Mucosa of stomach (tissue), 1 donor: ENCODE measurements around the gene ZNF12.
"Not testable (repeated sequence)": the region's sequence is repeated elsewhere in the genome, so short reads cannot be mapped to it uniquely, and the experiment has no call there.

Source experiments
- H3K27me3 ChIP-seq: one replicate; pipeline ENCODE4 v1.7.0; 2013; ENCODE audit warnings: mild to moderate bottlenecking, low read length; ENCODE audit not compliant: control insufficient read depth, insufficient read depth
- H3K36me3 ChIP-seq: one replicate; pipeline ENCODE4 v1.7.0; 2013; ENCODE audit warnings: low read length; ENCODE audit not compliant: control insufficient read depth, insufficient read depth
- H3K4me1 ChIP-seq: one replicate; pipeline ENCODE4 v1.7.0; 2013; ENCODE audit warnings: mild to moderate bottlenecking, low read length; ENCODE audit not compliant: control insufficient read depth, insufficient read depth
- H3K4me3 ChIP-seq: one replicate; pipeline ENCODE4 v1.7.0; 2013; ENCODE audit warnings: low read length
- H3K9ac ChIP-seq: one replicate; pipeline ENCODE4 v1.7.0; 2013; ENCODE audit warnings: mild to moderate bottlenecking, low read length, moderate library complexity
- H3K9me3 ChIP-seq: one replicate; pipeline ENCODE4 v1.7.0; 2013; ENCODE audit warnings: mild to moderate bottlenecking, low read length, moderate library complexity; ENCODE audit not compliant: control insufficient read depth
- donor health status: Pancreatic carcinoma.

ZNF12 gene

GRCh38 chr7:6706666-6707407 is at the start of gene ZNF12:
TSS of gene ZNF12 (minus strand) at chr7:6706947. CDS start at chr7:6705173, 1,774 bp downstream.
- H3K4me1 ChIP-seq = peaks cover 14% of the 10 kb centered on the region

GRCh38 chr7:6753964-6754363 is 47.2 kb upstream of the ZNF12 start, which contains the start of gene RSPH10B2:
TSS of gene RSPH10B2 (plus strand) at chr7:6754103. CDS start at chr7:6757678, 3,575 bp downstream.
- not testable (repeated sequence) for H3K9ac ChIP-seq, H3K4me1 ChIP-seq, H3K4me3 ChIP-seq, H3K9me3 ChIP-seq, H3K36me3 ChIP-seq, H3K27me3 ChIP-seq

More at GRCh38 chr7:6706666-6707407, at the start of gene ZNF12:
- Histone ChIP-seq H3K4me3 (peak within 1 kb of the TSS; percentile 90), H3K9me3 (no peaks in the 10 kb centered on the region), H3K36me3 (peaks cover 9% of the 10 kb centered on the region), H3K27me3 (peaks cover 10% of the 10 kb centered on the region), H3K9ac (peak within 1 kb of the TSS; percentile 89)

GRCh38 chr7:6750173-6750572 is 43.4 kb upstream of the ZNF12 start:
- H3K9ac ChIP-seq, H3K4me1 ChIP-seq, H3K4me3 ChIP-seq, H3K36me3 ChIP-seq, H3K9me3 ChIP-seq, H3K27me3 ChIP-seq: not testable (repeated sequence)

GRCh38 chr7:6749335-6749734 is 42.6 kb upstream of the ZNF12 start:
- not testable (repeated sequence) for H3K27me3 ChIP-seq, H3K9me3 ChIP-seq, H3K36me3 ChIP-seq, H3K4me3 ChIP-seq, H3K4me1 ChIP-seq, H3K9ac ChIP-seq

GRCh38 chr7:6744410-6745100 is 37.8 kb upstream of the ZNF12 start:
- H3K9ac ChIP-seq, H3K9me3 ChIP-seq, H3K27me3 ChIP-seq, H3K36me3 ChIP-seq, H3K4me1 ChIP-seq, H3K4me3 ChIP-seq: not testable (repeated sequence)

- not testable (repeated sequence) for H3K36me3 ChIP-seq, H3K9me3 ChIP-seq, H3K9ac ChIP-seq, H3K4me3 ChIP-seq, H3K27me3 ChIP-seq, H3K4me1 ChIP-seq
Measured at GRCh38 chr7:6738415-6738814, 31.7 kb upstream of the ZNF12 start.

- H3K9me3 ChIP-seq = no peaks in the 10 kb centered on the region
- no peaks in the 10 kb centered on the region for H3K36me3 ChIP-seq
- H3K4me3 ChIP-seq = peak overlapping the region; percentile 78
- no peaks in the 10 kb centered on the region for H3K4me1 ChIP-seq
- H3K27me3 ChIP-seq = peaks cover 2% of the 10 kb centered on the region
- H3K9ac ChIP-seq = peak overlapping the region; percentile 87
Measured at GRCh38 chr7:6730343-6730633, 23.5 kb upstream of the ZNF12 start.

GRCh38 chr7:6729492-6730342 is 23.0 kb upstream of the ZNF12 start:
- Histone ChIP-seq H3K9ac (peak overlapping the region; percentile 87), H3K27me3 (peaks cover 2% of the 10 kb centered on the region), H3K4me3 (peak overlapping the region; percentile 78), H3K36me3 (no peaks in the 10 kb centered on the region), H3K4me1 (no peaks in the 10 kb centered on the region), H3K9me3 (no peaks in the 10 kb centered on the region)

GRCh38 chr7:6728893-6729491 is 22.2 kb upstream of the ZNF12 start:
- Histone ChIP-seq H3K4me3 (peak overlapping the region; percentile 78), H3K9ac (peak overlapping the region; percentile 87)
- not testable (repeated sequence) for H3K27me3 ChIP-seq, H3K36me3 ChIP-seq, H3K9me3 ChIP-seq, H3K4me1 ChIP-seq

GRCh38 chr7:6727663-6728062 is 20.9 kb upstream of the ZNF12 start:
- no peak overlapping the region for H3K4me3 ChIP-seq
- peaks cover 2% of the 10 kb centered on the region for H3K27me3 ChIP-seq
- H3K36me3 ChIP-seq = no peaks in the 10 kb centered on the region
- H3K4me1 ChIP-seq = no peaks in the 10 kb centered on the region
- no peaks in the 10 kb centered on the region for H3K9me3 ChIP-seq
- H3K9ac ChIP-seq = no peak overlapping the region

GRCh38 chr7:6726341-6726740 is 19.6 kb upstream of the ZNF12 start:
- H3K27me3 ChIP-seq, H3K4me3 ChIP-seq: not testable (repeated sequence)

GRCh38 chr7:6725003-6725402 is 18.3 kb upstream of the ZNF12 start:
- Histone ChIP-seq H3K4me3 (no peak overlapping the region), H3K9ac (no peak overlapping the region), H3K9me3 (no peaks in the 10 kb centered on the region), H3K36me3 (no peaks in the 10 kb centered on the region), H3K4me1 (no peaks in the 10 kb centered on the region), H3K27me3 (peaks cover 2% of the 10 kb centered on the region)

More at GRCh38 chr7:6726341-6726740, 19.6 kb upstream of the ZNF12 start:
- H3K9ac ChIP-seq, H3K36me3 ChIP-seq, H3K4me1 ChIP-seq, H3K9me3 ChIP-seq: not testable (repeated sequence)
